GM21526 (cell line): ENCODE results near the gene IL17B.

Experiments used
- ATAC-seq: cut with Tn5 transposase; IDR thresholded peaks from one replicate; pipeline ENCODE4 v1.9.1; 2021; ENCODE audit warnings: moderate library complexity; ENCODE audit not compliant: unreplicated experiment, low FRiP score

The IL17B gene

GRCh38 chr5:149415066-149415967 is 36.2 kb upstream of the IL17B start:
- no peak for ATAC-seq

DNA sequence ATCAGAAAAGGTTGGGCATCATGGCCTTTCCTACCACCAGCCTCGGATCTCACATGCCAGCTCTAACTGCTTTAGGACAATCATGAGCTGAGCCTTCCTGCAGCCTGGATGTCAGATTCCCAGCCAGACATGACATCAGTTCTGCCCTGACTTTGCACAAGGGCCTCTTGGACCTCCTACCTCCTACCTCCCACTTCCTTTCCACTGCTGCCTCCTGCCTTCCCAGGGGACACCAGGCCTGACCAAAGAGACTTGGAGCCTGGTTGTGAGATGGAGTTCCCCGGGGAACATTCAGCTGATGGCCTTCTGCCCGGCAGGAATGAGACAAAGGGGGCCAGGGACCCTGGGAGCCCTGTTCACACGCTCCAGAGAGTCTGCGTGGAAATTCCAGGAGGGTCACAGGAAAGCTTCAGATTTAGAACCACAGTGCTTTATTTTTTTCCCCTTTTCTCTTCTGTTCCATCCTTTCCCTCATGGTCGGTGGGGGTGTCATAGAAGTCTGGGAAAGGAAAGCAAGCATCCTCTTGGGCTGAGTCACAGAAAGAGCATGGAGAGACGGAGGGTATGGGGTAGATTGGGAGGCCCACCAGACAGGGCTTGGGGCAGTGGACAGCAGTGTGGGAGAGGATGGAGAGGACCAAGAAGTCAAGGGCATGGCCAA is 35.4 kb upstream of the IL17B start:
- ATAC-seq: no peak

DNA sequence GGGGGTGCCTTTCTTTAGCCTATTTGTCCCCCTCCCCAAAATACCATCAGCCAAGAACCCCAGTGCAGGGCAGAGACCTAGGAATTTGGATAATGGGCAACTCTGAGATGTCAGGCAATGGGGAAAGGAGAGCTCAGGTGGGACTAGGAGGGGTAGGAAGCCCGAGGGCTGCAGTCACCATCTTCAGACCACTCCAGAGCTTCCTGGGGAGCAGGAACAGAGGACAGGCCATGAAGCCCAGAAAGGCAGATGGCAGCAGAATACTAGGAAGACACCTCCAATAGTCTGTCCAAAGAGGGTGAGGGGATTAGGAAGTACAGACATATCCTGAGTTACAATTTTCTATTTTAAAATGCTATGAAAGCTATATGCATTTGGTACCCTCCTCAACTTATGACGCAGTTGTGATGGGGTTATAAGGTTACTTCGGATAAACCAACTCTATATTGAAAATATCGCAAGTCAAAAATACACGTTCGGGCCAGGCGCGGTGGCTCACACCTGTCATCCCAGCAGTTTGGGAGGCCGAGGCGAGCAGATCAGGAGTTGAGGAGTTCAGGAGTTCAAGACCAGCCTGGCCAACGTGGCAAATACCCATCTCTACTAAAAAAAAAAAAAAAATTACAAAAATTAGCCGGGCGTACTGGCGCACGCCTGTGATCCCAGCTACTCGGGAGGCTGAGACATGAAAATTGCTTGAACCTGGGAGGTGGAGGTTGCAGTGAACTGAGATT is 34.6 kb upstream of the IL17B start:
- ATAC-seq: no peak

DNA sequence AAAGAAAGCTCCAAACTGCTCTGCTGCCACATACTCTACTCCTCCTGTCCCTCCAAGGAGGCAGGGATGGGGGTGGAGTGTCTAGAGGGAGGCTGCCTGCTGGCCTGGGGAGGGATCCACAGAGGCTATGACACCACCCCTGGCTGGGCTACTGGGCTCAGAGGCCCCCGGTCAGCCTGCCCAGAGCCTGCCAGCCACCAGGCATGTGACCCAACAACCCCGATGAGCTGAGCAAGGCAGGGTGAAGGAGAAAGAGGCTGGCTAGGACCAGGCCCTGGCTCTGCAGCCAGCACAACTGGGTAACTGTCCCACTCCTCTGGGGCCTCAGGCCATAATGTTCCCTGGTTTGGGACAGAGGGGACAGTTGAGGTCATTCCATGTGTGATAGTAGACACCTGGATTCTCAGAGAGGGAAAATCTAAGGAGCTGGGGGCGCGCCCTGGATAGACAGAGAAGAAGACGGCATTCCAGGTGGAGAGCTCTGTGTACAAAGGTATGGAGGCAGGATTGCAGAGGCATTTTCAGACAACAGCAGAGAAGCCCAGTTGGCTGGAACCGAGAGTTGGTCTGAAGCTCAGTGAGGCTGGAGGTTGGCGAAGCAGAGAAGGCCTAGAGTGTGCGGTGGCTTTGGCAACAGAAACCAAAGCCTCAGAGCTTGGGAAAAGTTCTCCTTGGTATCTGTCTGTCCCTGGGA is 33.8 kb upstream of the IL17B start:
- ATAC-seq: no peak

DNA sequence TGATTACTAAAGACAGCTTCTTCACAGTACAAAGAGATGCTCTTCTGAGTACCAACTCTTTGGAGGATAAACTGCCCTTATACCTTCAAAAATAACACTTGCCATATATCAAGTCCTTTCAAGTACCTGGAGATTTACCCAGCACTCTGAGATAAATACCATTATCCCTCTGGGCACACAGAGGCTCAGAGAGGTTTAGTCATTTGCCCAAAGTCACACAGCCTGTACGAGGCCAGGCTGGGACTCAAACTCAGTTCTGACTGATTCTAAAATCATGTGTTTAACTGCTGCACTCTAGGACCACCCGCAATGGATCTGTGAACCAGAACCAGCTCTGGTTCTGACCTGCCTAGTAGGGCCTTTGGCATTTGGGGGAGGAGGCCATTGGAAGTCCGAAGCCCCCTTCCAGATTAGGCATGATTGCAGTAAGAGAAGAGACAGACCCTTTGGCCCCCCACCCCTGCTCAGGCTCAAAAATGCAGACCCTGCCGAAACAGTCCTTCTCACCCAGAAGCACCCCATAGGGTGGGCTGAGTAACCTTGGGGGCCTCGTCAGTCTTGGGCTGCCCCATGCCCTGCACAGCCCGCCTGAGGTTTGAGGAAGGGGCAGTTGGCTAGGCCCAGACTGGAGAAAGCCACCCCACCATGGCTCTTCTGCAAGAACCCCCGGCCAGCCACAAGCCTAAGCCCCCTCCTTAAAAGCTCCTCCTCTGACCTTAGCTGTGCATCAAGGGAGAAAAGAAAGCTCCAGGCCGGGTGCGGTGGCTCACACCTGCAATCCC is 32.8 kb upstream of the IL17B start:
- no peak for ATAC-seq

GRCh38 chr5:149410721-149411432 is 31.8 kb upstream of the IL17B start:
- ATAC-seq: no peak

- no peak for ATAC-seq
Observed at GRCh38 chr5:149410071-149410470, 31.0 kb upstream of the IL17B start.

- ATAC-seq: no peak
Observed at GRCh38 chr5:149409268-149409948, 30.3 kb upstream of the IL17B start.

- no peak for ATAC-seq
Observed at GRCh38 chr5:149408252-149409099, 29.4 kb upstream of the IL17B start.

GRCh38 chr5:149407323-149408251 is 28.5 kb upstream of the IL17B start:
- no peak for ATAC-seq

DNA sequence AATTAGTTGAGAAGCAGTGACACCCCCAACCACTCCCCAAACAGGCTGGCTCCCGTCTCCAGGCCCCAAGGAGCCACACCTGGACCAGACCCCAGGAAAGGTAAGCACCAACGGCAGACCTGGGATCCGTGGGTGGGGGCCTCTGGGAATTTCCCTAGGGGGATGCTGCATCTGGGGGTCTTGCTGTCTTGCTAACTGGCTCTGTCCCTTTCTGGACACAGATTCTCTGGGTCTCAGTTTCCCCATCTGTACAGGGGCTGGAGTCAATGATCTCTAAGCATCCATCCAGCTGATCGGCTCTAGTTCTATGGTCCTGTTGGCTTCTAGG is 27.9 kb upstream of the IL17B start:
- ATAC-seq: no peak

GRCh38 chr5:149406203-149406978 is 27.3 kb upstream of the IL17B start:
- ATAC-seq: no peak

GRCh38 chr5:149405550-149406202 is 26.6 kb upstream of the IL17B start:
- ATAC-seq: no peak

GRCh38 chr5:149404746-149405549 is 25.9 kb upstream of the IL17B start:
- no peak for ATAC-seq
